Neural cell (in vitro differentiated cells): ENCODE data around the gene HS3ST6.

Source experiments
- EP300 ChIP-seq: fragments of 450-650 bp; conservative IDR thresholded peaks from 2 replicates; pipeline ENCODE4 v1.6.1; 2014; ENCODE audit warnings: antibody characterized with exemption, mild to moderate bottlenecking, moderate library complexity; ENCODE audit not compliant: poor library complexity, severe bottlenecking
- EZH2 ChIP-seq: fragments of 200-600, 300-800 bp; shearing (Covaris generic), sonication (generic); IDR thresholded peaks from 2 replicates; pipeline ENCODE4 v1.6.1; 2014; ENCODE audit warnings: antibody characterized with exemption, low read length, borderline replicate concordance, mild to moderate bottlenecking; ENCODE audit not compliant: insufficient read depth, poor library complexity, severe bottlenecking
- MXI1 ChIP-seq: fragments of 450-650 bp; conservative IDR thresholded peaks from 2 replicates; pipeline ENCODE4 v1.6.1; 2014; ENCODE audit warnings: antibody characterized with exemption, mild to moderate bottlenecking; ENCODE audit not compliant: poor library complexity, severe bottlenecking
- POLR2AphosphoS5 ChIP-seq: IDR thresholded peaks from 2 replicates; pipeline ENCODE4 v1.6.1; 2012
- RAD21 ChIP-seq: fragments of 450-650 bp; conservative IDR thresholded peaks from 2 replicates; pipeline ENCODE4 v1.6.1; 2014; ENCODE audit warnings: antibody characterized with exemption, mild to moderate bottlenecking, moderate library complexity
- SMC3 ChIP-seq: fragments of 450-650 bp; conservative IDR thresholded peaks from 2 replicates; pipeline ENCODE4 v1.6.1; 2014; ENCODE audit warnings: antibody characterized with exemption, mild to moderate bottlenecking, moderate library complexity; ENCODE audit not compliant: poor library complexity
- TAF1 ChIP-seq: IDR thresholded peaks from 2 replicates; pipeline ENCODE4 v1.6.1; 2012; ENCODE audit warnings: low read depth
- TF ChIP-seq, protein P1 (sequence below): fragments of 450-650 bp; IDR thresholded peaks from 2 replicates; pipeline ENCODE4 v1.5.1; 2014; ENCODE audit warnings: antibody characterized with exemption, mild to moderate bottlenecking, moderate library complexity; ENCODE audit not compliant: poor library complexity, severe bottlenecking
- TF ChIP-seq, protein P2 (sequence below): IDR thresholded peaks from 2 replicates; pipeline ENCODE4 v1.6.1; 2012; ENCODE audit warnings: borderline replicate concordance

DNA sequence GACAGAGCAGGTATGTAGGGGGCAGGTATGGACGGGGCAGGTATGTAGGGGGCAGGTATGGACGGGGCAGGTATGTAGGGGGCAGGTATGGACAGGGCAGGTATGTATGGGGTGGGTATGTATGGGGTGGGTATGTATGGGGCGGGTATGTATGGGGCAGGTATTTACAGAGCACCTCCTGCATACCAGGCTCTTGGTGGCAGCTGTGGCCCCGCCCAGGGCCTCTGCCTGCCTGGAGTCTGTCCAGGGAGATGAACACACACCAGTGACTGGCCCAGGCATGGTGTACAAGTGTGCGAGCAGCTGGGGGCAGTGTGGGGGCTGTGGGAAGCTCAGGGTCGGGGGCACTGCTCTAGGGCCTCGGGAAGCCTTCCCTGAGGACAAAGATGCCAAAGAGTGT lies 31.8 kb upstream of the HS3ST6 start:
- TF ChIP-seq, protein P1, sequence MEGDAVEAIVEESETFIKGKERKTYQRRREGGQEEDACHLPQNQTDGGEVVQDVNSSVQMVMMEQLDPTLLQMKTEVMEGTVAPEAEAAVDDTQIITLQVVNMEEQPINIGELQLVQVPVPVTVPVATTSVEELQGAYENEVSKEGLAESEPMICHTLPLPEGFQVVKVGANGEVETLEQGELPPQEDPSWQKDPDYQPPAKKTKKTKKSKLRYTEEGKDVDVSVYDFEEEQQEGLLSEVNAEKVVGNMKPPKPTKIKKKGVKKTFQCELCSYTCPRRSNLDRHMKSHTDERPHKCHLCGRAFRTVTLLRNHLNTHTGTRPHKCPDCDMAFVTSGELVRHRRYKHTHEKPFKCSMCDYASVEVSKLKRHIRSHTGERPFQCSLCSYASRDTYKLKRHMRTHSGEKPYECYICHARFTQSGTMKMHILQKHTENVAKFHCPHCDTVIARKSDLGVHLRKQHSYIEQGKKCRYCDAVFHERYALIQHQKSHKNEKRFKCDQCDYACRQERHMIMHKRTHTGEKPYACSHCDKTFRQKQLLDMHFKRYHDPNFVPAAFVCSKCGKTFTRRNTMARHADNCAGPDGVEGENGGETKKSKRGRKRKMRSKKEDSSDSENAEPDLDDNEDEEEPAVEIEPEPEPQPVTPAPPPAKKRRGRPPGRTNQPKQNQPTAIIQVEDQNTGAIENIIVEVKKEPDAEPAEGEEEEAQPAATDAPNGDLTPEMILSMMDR, result no peak
- TF ChIP-seq MXI1 (no peak), RAD21 (no peak), POLR2AphosphoS5 (no peak), EP300 (no peak), EZH2 (no peak), SMC3 (no peak), TAF1 (no peak)
- TF ChIP-seq, protein P2, sequence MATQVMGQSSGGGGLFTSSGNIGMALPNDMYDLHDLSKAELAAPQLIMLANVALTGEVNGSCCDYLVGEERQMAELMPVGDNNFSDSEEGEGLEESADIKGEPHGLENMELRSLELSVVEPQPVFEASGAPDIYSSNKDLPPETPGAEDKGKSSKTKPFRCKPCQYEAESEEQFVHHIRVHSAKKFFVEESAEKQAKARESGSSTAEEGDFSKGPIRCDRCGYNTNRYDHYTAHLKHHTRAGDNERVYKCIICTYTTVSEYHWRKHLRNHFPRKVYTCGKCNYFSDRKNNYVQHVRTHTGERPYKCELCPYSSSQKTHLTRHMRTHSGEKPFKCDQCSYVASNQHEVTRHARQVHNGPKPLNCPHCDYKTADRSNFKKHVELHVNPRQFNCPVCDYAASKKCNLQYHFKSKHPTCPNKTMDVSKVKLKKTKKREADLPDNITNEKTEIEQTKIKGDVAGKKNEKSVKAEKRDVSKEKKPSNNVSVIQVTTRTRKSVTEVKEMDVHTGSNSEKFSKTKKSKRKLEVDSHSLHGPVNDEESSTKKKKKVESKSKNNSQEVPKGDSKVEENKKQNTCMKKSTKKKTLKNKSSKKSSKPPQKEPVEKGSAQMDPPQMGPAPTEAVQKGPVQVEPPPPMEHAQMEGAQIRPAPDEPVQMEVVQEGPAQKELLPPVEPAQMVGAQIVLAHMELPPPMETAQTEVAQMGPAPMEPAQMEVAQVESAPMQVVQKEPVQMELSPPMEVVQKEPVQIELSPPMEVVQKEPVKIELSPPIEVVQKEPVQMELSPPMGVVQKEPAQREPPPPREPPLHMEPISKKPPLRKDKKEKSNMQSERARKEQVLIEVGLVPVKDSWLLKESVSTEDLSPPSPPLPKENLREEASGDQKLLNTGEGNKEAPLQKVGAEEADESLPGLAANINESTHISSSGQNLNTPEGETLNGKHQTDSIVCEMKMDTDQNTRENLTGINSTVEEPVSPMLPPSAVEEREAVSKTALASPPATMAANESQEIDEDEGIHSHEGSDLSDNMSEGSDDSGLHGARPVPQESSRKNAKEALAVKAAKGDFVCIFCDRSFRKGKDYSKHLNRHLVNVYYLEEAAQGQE, result no peak
